ENCODE results near the gene SPHK2.
"Not testable (repeated sequence)": the region's sequence is repeated elsewhere in the genome, so short reads cannot be mapped to it uniquely, and the experiment has no call there.

SPHK2 gene

GRCh38 chr19:48573163-48573505 is 46.2 kb upstream of the SPHK2 start:
- Histone ChIP-seq H3K36me3 (ENCODE audit: insufficient read depth) (no peaks in the 10 kb centered on the region), H3K79me2 (ENCODE audit: insufficient read depth, low read depth) (no peaks in the 10 kb centered on the region), H3K27ac (no peak overlapping the region), H3K4me3 (IDR thresholded peaks at IDR 0.05; ENCODE audit: insufficient read depth, low read depth, low read length) (no peak overlapping the region), H2AFZ (ENCODE audit: low read depth) (no peak overlapping the region), H3K9ac (no peak overlapping the region), H3K27me3 (ENCODE audit: insufficient read depth, low read depth) (peaks cover 42% of the 10 kb centered on the region), H3K4me1 (ENCODE audit: low read depth, poor library complexity, severe bottlenecking) (no peaks in the 10 kb centered on the region), H3K4me2 (no peak overlapping the region), H4K20me1 (ENCODE audit: insufficient read depth) (no peaks in the 10 kb centered on the region)
- TF ChIP-seq CTCF (conservative IDR thresholded peaks at IDR 0.05; ENCODE audit: low read depth, low read length), result no peak

- H2AFZ ChIP-seq (ENCODE audit: low read depth), result no peak overlapping the region
- H3K79me2 ChIP-seq (ENCODE audit: insufficient read depth, low read depth), result no peaks in the 10 kb centered on the region
- no peaks in the 10 kb centered on the region for H3K36me3 ChIP-seq (ENCODE audit: insufficient read depth)
- H3K4me1 ChIP-seq (ENCODE audit: low read depth, poor library complexity, severe bottlenecking), result no peaks in the 10 kb centered on the region
- H3K27me3 ChIP-seq (ENCODE audit: insufficient read depth, low read depth), result peaks cover 45% of the 10 kb centered on the region
- no peak overlapping the region for H3K9ac ChIP-seq
- no peak overlapping the region for H3K4me2 ChIP-seq
- H3K27ac ChIP-seq, result no peak overlapping the region
- H4K20me1 ChIP-seq (ENCODE audit: insufficient read depth), result no peaks in the 10 kb centered on the region
- no peak for TF ChIP-seq CTCF (conservative IDR thresholded peaks at IDR 0.05; ENCODE audit: low read depth, low read length)
- H3K4me3 ChIP-seq (IDR thresholded peaks at IDR 0.05; ENCODE audit: insufficient read depth, low read depth, low read length), result no peak overlapping the region
Observed at GRCh38 chr19:48575931-48576622, 43.2 kb upstream of the SPHK2 start.

GRCh38 chr19:48577908-48578307 is 41.4 kb upstream of the SPHK2 start:
- H3K36me3 ChIP-seq (ENCODE audit: insufficient read depth); H4K20me1 ChIP-seq (ENCODE audit: insufficient read depth); H3K27ac ChIP-seq; H3K9ac ChIP-seq; H3K79me2 ChIP-seq (ENCODE audit: insufficient read depth, low read depth); H3K4me2 ChIP-seq; H3K4me3 ChIP-seq (IDR thresholded peaks at IDR 0.05; ENCODE audit: insufficient read depth, low read depth, low read length); H2AFZ ChIP-seq (ENCODE audit: low read depth); H3K4me1 ChIP-seq (ENCODE audit: low read depth, poor library complexity, severe bottlenecking): not testable (repeated sequence)
- peaks cover 60% of the 10 kb centered on the region for H3K27me3 ChIP-seq (ENCODE audit: insufficient read depth, low read depth)

GRCh38 chr19:48578891-48579290 is 40.4 kb upstream of the SPHK2 start:
- Histone ChIP-seq H3K79me2 (ENCODE audit: insufficient read depth, low read depth) (no peaks in the 10 kb centered on the region), H3K36me3 (ENCODE audit: insufficient read depth) (no peaks in the 10 kb centered on the region), H3K27me3 (ENCODE audit: insufficient read depth, low read depth) (peaks cover 70% of the 10 kb centered on the region), H2AFZ (ENCODE audit: low read depth) (no peak overlapping the region), H3K27ac (no peak overlapping the region), H3K4me2 (no peak overlapping the region), H4K20me1 (ENCODE audit: insufficient read depth) (no peaks in the 10 kb centered on the region), H3K4me1 (ENCODE audit: low read depth, poor library complexity, severe bottlenecking) (peaks cover under 1% of the 10 kb centered on the region), H3K4me3 (IDR thresholded peaks at IDR 0.05; ENCODE audit: insufficient read depth, low read depth, low read length) (no peak overlapping the region), H3K9ac (no peak overlapping the region)
- TF ChIP-seq CTCF (conservative IDR thresholded peaks at IDR 0.05; ENCODE audit: low read depth, low read length), result no peak

GRCh38 chr19:48582168-48582567 is 37.1 kb upstream of the SPHK2 start:
- H4K20me1 ChIP-seq (ENCODE audit: insufficient read depth), result no peaks in the 10 kb centered on the region
- H3K9ac ChIP-seq, result no peak overlapping the region
- H3K4me3 ChIP-seq (IDR thresholded peaks at IDR 0.05; ENCODE audit: insufficient read depth, low read depth, low read length), result no peak overlapping the region
- H3K4me2 ChIP-seq, result no peak overlapping the region
- H3K27me3 ChIP-seq (ENCODE audit: insufficient read depth, low read depth), result peaks cover 85% of the 10 kb centered on the region; the same call in 1 of the 2 replicates
- no peaks in the 10 kb centered on the region for H3K79me2 ChIP-seq (ENCODE audit: insufficient read depth, low read depth)
- no peaks in the 10 kb centered on the region for H3K36me3 ChIP-seq (ENCODE audit: insufficient read depth)
- H2AFZ ChIP-seq (ENCODE audit: low read depth), result no peak overlapping the region
- no peak for TF ChIP-seq CTCF (conservative IDR thresholded peaks at IDR 0.05; ENCODE audit: low read depth, low read length)
- H3K27ac ChIP-seq, result no peak overlapping the region
- peaks cover 3% of the 10 kb centered on the region for H3K4me1 ChIP-seq (ENCODE audit: low read depth, poor library complexity, severe bottlenecking)
